NCI-H345 treated with DMSO at 0.1 percent for 48 hours (cell line): ENCODE results near the gene NPR3.

Experiments used
- DNase-seq: peaks from one replicate; lab custom pipeline; 2025; ENCODE audit not compliant: unreplicated experiment; lab: John Stamatoyannopoulos, UW

NPR3 gene

GRCh38 chr5:32805971-32806638 lies 95.0 kb downstream of the NPR3 start:
- DNase-seq: no peak

DNA sequence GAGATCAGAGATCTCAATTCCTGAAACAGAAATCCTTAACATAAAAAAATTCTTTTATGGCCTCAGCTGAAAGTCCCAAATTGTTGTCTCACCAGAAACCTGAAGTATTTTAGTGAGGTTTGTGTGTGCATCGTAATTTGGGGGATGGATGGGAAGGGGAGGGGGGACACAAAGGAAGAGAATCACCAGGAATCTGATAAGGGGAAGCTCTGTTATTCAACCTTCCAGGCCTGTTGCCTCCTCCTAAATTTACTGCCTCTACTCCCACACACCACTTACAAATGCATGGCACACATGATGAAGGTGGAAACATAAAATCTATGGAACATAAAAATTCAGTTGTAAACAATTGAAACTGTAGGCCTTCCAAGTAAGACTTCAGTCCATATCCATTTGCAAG lies 97.7 kb downstream of the NPR3 start:
- no peak for DNase-seq

DNA sequence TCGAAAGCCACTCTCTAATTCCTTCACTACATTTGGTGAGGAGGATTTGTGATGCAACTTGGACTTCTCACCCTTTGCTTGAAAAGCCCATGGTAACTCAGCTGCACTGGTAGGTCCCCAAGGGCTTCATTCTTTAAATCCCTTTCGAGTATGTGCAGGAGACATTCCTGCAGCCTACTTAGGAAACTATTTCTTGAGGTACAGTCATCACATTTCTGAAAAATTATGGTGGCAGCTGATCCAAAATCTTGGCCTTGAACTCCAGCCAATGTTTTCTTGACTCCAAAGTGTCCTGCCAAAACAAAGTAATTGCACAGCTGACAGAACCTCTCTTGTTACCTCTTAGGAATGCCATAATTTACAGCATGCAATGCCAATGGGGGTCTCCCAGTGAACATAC lies 99.7 kb downstream of the NPR3 start:
- no peak for DNase-seq

DNA sequence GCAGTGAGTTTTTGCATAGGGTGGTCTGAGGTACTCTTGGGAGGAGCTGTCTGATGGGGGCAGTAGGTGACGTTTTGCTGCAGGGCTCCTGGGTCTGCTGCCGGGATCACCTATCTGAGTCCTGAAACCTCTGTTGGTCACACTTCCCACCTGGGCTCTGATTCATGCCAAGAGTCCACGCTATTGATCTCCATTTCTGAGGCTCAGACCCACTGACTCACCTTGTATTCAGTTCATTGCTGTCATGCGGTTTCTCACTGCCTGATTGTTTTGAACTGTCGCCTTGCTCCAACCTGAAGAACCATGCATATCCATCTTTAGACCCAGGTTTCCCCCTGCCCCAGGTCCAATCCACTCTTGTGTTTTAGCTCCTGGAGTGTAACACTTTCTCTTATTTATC lies 101.3 kb downstream of the NPR3 start:
- DNase-seq: no peak

- DNase-seq: no peak
Observed at GRCh38 chr5:32814141-32814540, 103.0 kb downstream of the NPR3 start.

GRCh38 chr5:32814620-32815019 lies 103.5 kb downstream of the NPR3 start:
- no peak for DNase-seq

DNA sequence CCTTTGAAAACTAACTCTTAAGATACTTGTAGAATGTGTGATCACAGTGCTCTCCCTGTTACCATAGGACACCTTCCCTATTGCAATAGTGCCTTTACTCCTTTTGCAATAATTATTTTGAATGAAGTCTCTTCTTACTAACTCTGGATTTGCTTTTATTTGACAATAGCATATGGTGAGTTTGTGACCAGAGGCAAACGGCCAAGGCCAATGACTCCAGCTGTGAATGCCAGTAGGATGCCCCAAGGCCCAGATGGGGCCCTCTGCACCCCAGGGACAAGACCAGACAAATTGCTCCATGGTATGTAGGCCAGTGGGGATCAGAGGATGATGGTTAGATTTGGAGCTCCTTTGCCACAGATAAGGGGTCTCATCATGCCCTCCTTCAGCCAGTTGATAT lies 116.9 kb downstream of the NPR3 start:
- DNase-seq: no peak

DNA sequence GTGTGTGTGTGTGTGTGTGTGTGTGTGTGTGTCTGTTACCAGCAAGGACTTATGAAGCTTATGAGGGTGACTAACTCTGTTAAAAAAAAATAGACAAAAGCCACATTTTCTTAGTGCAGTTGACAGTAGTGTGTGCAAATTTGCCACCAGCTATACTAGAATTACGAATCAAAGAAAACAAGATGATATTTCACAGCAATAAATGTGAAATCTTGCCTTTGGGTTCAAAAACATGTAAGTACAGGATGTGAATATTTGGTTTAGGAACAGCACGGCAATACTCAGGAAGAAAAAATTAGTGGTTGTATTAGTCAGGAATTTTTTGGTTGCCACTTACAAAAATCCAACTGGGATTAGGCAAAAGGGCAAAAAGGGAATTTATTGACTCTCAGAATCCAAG lies 117.4 kb downstream of the NPR3 start:
- DNase-seq: no peak

- no peak for DNase-seq
Observed at GRCh38 chr5:32831624-32832023, 120.5 kb downstream of the NPR3 start.

DNA sequence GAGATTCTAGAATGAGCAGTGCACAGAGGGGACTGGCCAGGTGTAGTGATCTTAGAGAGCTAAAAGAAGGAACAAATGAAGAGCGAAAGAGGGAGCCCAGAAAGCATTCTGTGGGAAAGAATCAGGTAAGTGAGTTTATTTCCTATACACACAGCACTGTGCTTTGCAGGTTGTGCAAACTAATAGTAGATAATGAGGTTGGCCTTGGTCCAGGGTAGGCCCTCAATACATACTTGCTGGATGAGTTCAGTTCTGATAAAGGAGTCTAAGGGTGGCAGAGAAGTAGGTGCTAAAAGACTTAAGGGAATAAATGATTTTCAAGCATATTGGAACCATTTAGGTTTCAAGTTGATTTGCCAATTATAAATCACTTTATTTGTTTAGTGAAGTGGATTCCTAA lies 122.0 kb downstream of the NPR3 start:
- DNase-seq: no peak

DNA sequence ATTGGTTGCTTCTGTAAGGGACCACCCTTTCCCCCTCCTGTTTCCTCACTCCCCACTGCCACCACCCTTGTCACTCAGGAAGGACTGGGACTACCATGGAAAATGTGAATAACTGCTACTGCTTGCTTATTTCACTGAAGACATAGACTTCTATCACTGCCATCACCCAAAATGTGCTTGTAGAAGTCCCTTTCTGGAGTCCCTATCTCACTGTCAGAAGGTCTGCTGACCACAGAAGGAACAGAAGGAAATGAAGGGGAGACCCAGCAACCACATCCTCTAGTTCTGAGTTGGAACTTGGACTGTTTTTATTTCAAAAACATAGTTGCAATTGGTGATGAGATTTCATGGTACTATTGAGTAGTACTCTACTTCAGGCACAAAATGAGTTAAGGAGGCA lies 122.5 kb downstream of the NPR3 start:
- no peak for DNase-seq

DNA sequence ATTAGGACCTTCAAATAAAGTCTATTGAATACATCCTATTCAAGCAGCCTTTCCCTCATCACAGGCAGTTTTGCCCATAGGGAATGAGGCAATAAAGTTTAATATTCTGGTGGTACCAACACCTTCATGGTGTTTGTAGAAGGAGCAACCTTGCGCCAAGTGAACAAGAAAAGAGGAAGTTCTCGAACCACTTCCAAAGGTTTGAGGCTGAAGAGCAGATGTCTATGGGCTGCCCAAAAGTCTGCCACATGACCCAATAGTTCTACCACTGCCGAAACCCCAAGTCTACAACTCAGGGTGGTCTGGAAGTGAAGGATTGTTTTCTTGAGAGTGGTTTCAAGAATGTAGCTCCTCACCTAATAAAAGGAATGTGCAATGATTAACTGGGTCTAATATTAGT lies 123.1 kb downstream of the NPR3 start:
- DNase-seq: no peak

- DNase-seq: no peak
Observed at GRCh38 chr5:32836176-32836575, 125.1 kb downstream of the NPR3 start.

GRCh38 chr5:32837211-32837610 lies 126.1 kb downstream of the NPR3 start:
- no peak for DNase-seq

GRCh38 chr5:32839106-32839505 lies 128.0 kb downstream of the NPR3 start:
- DNase-seq: no peak

GRCh38 chr5:32840606-32841005 lies 129.5 kb downstream of the NPR3 start:
- no peak for DNase-seq
